ENCODE results near the gene FZD8. TPM values are rescaled to one million over a fixed set of nuclear protein-coding genes. Genes with fewer than 3 reads are reported as not detected.
A peak's percentile ranks its signal among the peaks of the same experiment; 100 is the strongest.

The FZD8 gene
- total RNA-seq, 1 experiment from 2014 or later, result 1.7 TPM

DNA sequence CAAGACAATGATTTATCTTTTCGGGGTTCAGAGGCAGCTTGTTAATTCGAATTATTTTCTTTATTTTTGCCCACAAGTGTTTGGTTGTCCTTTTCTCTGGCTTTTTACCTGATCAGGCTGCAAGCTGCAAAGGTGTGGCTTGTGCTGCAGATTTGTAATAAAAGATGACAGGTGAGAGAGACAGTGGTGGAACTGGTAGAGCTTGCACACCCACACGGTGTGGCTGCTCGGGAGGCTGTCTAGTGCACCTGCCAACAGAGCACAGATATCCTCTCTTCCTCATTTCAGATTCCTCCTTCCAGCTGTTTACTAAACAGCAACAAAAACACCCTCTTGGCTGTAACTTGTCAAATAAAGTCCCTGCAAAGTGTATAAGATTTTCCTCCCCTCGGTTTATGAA is 27.8 kb downstream of the FZD8 start:
- no peak for DNase-seq (ENCODE audit: low read depth, low spot score)
- in situ Hi-C loops (cut with HindIII; ENCODE audit: low pct_unique_long_range_greater_than_20kb, low sequenced_read_pairs), result no loop called here

DNA sequence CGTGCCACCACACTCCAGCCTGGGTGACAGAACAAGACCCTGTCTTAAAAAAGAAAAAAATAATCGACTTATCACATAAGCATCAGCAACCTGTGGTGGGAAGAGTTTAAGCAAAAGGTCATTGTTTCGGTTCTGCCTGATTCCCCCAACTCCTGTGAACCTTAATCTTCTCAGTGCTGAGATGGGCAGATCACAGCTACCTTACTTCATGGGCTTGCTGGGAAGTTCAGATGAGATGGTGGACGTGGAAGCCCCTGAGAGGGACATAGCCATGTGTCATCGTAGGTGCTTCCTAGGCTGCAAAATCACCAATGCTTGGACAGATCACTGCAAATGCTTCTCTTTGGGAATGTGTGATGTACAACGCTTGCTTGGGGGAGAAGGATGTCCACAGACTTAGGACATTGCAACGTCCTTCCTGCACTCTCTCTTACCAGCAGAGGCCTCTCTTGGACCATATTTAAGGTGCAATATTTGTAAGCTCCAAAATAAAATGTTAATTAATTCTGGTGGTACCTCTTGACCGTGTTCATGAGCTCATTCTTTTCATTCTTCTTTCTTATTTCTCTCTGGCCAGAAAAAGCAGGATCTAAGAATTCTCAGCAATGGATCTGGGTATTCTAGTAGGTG is 28.4 kb downstream of the FZD8 start:
- DNase-seq (ENCODE audit: low read depth, low spot score), result peak; percentile 39
- in situ Hi-C loops (cut with HindIII; ENCODE audit: low pct_unique_long_range_greater_than_20kb, low sequenced_read_pairs), result no loop called here

DNA sequence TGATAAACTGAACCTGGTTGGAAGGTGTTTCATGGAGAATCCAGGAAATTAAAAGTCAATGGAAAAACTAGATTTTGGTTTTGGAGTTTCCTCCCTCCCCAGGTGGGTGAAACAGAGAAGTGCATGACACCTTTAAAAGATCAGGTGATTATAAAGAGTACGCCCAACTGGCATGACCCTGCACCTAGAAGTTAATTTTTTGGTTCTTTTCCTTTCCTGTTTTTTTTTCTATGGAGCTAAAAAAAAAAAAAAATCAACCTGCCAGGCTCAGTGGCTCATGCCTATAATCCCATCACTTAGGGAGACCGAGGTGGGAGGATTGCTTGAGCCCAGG is 29.0 kb downstream of the FZD8 start:
- no peak for DNase-seq (ENCODE audit: low read depth, low spot score)
- in situ Hi-C loops (cut with HindIII; ENCODE audit: low pct_unique_long_range_greater_than_20kb, low sequenced_read_pairs), result no loop called here

DNA sequence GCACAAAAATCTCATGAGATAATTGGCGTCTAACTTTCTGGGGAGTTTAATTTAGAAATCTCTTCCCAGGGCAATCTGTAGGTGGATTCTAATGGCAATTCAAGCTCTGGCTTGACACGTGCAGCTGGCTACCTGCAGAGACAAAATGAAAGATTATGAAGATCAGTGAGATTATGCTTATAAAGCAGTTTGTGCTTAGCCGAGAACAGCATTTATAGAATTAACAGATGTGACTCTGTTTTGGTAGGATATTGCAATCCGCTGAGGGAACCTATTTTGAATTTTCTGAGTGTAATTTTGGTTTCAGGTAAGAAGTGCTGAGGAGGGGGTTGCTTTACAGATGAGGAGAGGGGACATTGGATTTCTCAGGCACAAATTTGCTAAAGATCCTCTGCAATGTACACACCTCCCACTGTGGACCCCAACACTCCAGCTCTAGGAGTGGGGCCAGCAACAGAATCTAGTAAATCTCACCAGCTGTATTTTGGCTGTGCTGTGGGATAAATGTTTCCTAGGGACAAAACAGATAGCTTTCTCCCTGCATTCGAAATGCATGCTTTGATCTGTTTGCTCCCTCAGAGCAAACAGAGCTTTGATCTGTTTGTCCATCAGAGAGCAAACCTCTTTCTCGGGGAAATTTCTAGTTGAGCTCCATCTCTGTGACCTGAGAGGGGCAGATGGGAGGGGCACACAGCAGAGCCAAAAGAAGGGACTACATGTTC is 29.6 kb downstream of the FZD8 start:
- in situ Hi-C loops (cut with HindIII; ENCODE audit: low pct_unique_long_range_greater_than_20kb, low sequenced_read_pairs), result no loop called here
- no peak for DNase-seq (ENCODE audit: low read depth, low spot score)

DNA sequence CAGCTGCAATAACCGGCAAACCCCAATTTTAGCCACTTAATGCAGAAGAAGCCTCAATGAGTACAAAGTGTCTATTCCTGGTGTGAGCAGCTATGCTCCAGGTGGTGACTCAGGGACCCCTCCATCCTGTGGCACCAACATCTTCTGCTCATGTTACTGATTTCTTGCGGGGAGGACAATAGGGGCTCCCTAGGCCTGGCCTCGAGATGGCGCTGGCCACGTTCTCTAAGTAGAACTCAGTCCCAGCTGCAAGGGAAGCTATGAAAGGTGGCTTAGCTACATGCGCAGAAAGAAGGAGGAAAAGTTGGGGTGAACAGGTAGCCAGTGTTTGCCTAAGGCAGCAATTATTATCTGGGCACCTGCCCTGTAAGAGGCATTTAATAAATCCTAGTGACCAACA is 30.3 kb downstream of the FZD8 start:
- peak; percentile 27 for DNase-seq (ENCODE audit: low read depth, low spot score)
- in situ Hi-C loops (cut with HindIII; ENCODE audit: low pct_unique_long_range_greater_than_20kb, low sequenced_read_pairs), result no loop called here

DNA sequence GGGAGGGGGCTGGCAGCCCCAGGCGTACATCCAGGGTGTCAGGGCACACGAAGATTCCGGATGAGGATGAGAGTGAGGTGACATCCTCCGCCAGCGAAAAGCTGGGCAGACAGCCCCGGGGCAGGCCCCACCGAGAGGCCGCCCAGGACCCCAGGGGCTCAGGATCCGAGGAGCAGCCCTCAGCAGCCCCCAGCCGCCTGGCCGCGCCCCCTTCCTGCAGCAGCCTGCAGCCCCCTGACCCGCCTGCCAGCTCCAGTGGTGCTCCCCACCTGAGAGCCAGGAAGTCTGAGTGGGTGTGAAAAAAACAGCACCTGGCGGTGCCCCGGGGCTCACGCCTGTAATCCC is 33.8 kb downstream of the FZD8 start:
- in situ Hi-C loops (cut with HindIII; ENCODE audit: low pct_unique_long_range_greater_than_20kb, low sequenced_read_pairs), result no loop called here
- no peak for DNase-seq (ENCODE audit: low read depth, low spot score)

DNA sequence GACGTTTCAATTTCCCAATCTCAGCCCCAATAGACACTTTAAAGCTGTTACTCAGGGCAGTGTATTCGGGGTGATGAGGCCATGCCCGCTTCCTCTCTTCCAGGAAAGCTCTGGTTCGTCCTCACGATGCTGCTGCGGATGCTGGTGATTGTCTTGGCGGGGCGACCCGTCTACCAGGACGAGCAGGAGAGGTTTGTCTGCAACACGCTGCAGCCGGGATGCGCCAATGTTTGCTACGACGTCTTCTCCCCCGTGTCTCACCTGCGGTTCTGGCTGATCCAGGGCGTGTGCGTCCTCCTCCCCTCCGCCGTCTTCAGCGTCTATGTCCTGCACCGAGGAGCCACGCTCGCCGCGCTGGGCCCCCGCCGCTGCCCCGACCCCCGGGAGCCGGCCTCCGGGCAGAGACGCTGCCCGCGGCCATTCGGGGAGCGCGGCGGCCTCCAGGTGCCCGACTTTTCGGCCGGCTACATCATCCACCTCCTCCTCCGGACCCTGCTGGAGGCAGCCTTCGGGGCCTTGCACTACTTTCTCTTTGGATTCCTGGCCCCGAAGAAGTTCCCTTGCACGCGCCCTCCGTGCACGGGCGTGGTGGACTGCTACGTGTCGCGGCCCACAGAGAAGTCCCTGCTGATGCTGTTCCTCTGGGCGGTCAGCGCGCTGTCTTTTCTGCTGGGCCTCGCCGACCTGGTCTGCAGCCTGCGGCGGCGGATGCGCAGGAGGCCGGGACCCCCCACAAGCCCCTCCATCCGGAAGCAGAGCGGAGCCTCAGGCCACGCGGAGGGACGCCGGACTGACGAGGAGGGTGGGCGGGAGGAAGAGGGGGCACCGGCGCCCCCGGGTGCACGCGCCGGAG is 34.4 kb downstream of the FZD8 start:
- in situ Hi-C loops (cut with HindIII; ENCODE audit: low pct_unique_long_range_greater_than_20kb, low sequenced_read_pairs), result no loop called here
- no peak for DNase-seq (ENCODE audit: low read depth, low spot score)

DNA sequence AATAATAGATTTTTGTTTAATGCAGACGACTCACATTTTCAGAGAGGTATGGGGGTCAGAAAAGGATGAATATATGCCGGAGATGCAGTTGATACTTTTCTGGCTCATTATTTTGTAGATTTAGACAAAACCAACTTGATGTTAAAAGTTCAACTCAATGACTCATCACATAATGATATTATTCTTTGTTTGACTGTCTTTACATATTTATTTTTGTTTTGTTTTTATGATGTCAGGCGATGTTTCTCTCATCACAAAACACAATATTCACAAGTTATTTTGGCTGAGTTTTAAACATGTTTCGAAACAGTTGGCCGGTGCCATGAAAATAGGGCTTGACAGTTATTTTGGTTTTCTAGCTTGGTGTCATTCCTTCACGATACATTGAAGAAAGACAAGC is 35.7 kb downstream of the FZD8 start:
- in situ Hi-C loops (cut with HindIII; ENCODE audit: low pct_unique_long_range_greater_than_20kb, low sequenced_read_pairs), result no loop called here
- peak; percentile 1 for DNase-seq (ENCODE audit: low read depth, low spot score)

DNA sequence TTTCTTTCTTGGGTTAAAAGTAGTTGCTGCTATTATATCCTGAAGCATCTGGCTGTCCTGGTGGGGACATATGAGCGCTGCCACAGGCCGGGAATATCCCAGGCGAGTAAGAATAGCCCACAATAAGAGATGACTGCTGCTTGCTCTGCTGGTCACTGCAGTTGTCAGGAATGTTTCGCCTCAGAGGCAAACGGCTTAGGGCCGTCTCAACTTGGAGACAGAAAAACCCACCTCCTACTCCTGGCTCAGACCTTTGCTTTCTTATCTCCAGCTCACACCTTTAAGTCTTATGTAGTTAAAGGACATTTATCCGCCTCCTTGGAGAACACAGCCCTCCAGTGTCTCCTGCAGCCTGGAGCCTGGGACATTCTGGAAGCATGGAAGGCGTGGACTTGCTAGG is 36.9 kb downstream of the FZD8 start, which contains the start of gene GJD4:
Gene GJD4 (plus strand): TSS at position 151 of the 400 bp plus-strand sequence. CDS start 227 bp downstream, at position 378.
- no peak for DNase-seq (ENCODE audit: low read depth, low spot score)
- in situ Hi-C loops (cut with HindIII; ENCODE audit: low pct_unique_long_range_greater_than_20kb, low sequenced_read_pairs), result no loop called here

DNA sequence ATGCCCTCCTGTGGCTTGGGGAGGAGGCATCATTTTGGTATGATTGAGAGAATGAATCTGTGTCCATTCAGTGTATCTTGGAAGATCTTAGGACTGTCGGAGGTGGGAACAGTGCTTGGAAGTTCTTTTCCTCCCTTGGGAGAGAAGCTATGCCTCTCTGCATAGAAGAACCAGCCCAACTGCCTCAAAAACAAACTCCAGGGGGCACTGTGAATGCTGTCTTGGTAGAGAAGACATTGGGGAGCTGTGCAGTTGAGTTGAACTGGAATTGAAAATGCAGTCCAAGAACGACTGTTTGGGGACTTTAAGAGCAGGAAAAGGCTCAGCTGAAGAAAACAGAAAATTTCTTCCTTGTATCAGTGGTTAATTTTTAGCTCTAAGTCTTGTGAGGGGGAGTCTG is 41.9 kb downstream of the FZD8 start:
- peak; percentile 33 for DNase-seq (ENCODE audit: low read depth, low spot score)
- in situ Hi-C loops (cut with HindIII; ENCODE audit: low pct_unique_long_range_greater_than_20kb, low sequenced_read_pairs), result no loop called here

DNA sequence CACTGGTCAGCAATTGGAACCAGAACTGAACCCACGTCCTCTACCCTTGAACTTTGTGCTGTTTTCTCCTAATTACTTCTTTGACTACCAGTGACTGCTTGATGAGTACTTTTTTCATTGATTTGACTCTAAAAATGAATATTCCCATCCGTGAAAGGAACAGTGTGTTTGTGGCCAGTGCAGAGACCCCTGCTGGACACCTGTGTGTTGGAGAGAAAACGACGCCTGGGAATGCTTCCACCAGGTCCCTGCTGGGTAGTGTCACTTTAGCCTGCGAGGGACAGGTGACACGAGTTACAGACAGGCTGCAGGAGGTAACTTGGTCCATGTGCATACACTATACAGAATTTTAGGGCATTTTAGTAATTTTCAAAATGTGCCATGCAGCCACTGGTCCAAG is 43.7 kb downstream of the FZD8 start:
- peak; percentile 8 for DNase-seq (ENCODE audit: low read depth, low spot score)
- in situ Hi-C loops (cut with HindIII; ENCODE audit: low pct_unique_long_range_greater_than_20kb, low sequenced_read_pairs), result no loop called here

DNA sequence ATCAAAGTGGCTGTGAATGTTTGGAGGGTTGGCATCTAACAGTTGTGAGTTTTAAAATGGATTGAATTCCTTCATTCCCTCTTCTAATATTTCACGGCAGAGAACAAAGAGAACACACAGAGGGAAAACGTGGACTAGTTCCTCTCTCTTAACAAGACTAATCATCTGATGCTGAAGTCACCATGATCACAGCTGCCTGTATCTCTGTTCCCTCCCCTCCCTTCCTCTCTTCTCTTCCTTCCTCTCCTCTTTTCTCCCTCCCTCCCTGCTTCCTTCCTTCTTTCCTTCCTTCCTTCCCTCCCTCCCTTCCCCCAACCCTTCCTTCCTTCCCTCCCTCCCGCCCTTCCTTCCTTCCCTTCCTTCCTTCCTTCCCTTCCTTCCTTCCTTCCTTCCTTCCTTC is 47.0 kb downstream of the FZD8 start:
- no peak for DNase-seq (ENCODE audit: low read depth, low spot score)
- in situ Hi-C loops (cut with HindIII; ENCODE audit: low pct_unique_long_range_greater_than_20kb, low sequenced_read_pairs), result no loop called here

DNA sequence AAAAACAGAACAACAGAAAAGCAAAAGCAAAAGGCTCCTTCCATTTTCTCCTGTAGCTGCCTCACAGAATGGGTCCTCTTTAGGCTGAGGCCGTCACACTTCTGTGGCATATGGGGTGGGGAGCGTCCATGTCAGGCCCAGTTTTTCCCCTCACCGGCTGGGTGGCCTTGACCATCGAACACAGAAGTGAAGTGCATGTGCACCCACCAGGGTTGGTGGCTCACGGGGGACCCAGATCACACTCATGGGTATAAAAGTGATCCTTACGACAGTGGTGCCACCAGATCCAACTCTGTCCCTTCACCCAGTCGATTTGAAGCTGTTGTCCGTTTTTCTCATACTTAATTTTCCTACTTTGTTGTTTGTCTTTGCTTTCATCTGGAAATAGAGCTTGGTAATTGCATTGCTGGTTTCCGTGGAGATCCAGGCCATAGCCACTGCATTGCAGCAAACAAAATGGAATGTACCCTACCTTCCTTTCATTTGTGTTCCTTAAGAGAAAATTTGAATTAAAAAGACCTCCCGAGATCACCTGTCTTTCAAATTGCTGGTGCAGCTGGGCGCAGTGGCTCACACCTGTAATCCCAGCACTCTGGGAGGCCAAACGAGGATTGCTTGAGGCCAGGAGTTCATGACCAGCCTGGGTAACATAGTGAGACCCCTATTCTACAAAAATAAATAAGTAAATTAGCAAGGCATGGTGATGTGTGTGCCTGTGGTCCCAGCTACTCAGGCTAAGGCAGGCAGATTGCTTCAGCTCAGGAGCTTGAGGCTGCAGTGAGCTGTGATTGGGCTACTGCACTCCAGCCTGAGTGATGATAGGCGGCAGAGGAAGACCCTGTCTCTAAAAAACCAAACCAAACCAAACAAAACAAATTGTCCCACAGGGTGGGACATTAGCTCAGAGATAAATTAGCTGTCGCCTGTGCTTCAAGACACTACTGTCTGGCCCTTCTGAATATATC is 47.7 kb downstream of the FZD8 start:
- DNase-seq (ENCODE audit: low read depth, low spot score), result no peak
- in situ Hi-C loops (cut with HindIII; ENCODE audit: low pct_unique_long_range_greater_than_20kb, low sequenced_read_pairs), result no loop called here

DNA sequence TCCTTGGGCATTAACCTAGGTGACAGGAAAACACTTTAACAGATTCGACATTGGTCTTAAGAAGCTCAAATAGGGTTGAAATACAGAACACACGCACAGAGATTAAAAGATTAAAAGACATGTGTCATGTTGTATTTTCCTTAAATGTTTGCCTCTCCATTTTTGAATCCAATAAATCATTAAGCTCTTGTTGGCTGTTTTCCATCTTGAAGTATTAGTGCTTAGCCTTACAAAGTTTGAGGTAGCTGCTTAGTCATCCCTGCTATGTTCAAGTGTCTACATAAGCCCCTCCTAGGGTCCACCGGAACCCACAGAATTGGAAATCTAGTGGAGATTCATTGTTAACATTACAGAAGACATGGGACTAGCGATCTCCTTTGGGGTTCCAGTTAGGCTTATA is 49.7 kb downstream of the FZD8 start:
- in situ Hi-C loops (cut with HindIII; ENCODE audit: low pct_unique_long_range_greater_than_20kb, low sequenced_read_pairs), result no loop called here
- no peak for DNase-seq (ENCODE audit: low read depth, low spot score)

DNA sequence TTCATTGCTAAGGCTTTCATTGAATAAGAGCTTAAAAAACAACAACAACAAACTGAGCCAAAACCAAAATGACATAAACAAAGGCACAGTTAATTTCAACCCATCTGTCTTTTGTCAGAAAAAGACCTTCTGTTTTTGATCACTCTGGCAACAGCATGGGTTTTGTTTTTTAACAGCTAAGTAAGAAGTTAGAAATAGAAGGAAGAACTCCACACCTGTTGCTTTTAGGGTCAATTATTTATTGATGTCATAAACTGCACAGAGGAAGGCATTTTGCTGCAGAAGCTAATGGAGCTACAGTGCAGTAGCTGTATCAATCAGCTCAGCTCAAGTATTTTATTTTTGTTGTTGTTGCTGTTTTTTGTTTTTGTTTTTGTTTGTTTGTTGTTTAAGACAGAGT is 53.3 kb downstream of the FZD8 start:
- in situ Hi-C loops (cut with HindIII; ENCODE audit: low pct_unique_long_range_greater_than_20kb, low sequenced_read_pairs), result no loop called here
- no peak for DNase-seq (ENCODE audit: low read depth, low spot score)

Data from SK-MEL-5 (cell line).